HEK293 (cell line): Measurements from ENCODE around the gene OR2T29.

Source experiments
- CTCF ChIP-seq: fragments of 450-650 bp; formaldehyde crosslinking; IDR thresholded peaks from 2 replicates; pipeline ENCODE4 v1.5.1; 2016; ENCODE audit warnings: missing biosample characterization, missing genetic modification characterization
- HOXA7 ChIP-seq: sonication (generic); formaldehyde crosslinking; IDR thresholded peaks from 2 replicates; pipeline ENCODE4 v1.8.1; 2022; ENCODE audit warnings: missing genetic modification reagents, borderline replicate concordance
- HOXD13 ChIP-seq: sonication (generic); formaldehyde crosslinking; IDR thresholded peaks from 2 replicates; pipeline ENCODE4 v1.8.0; 2022; ENCODE audit warnings: missing genetic modification reagents, borderline replicate concordance
- REST ChIP-seq: fragments of 450-650 bp; formaldehyde crosslinking; IDR thresholded peaks from 2 replicates; pipeline ENCODE4 v1.5.1; 2016; ENCODE audit warnings: missing biosample characterization, missing genetic modification characterization
- SCRT1 ChIP-seq: fragments of 450-650 bp; formaldehyde crosslinking; IDR thresholded peaks from 2 replicates; pipeline ENCODE4 v1.5.1; 2016; ENCODE audit warnings: missing biosample characterization, missing genetic modification characterization, borderline replicate concordance
- SP2 ChIP-seq: fragments of 450-650 bp; formaldehyde crosslinking; IDR thresholded peaks from 2 replicates; pipeline ENCODE4 v1.5.1; 2016; ENCODE audit warnings: missing biosample characterization, missing genetic modification characterization
- SP3 ChIP-seq: fragments of 450-650 bp; formaldehyde crosslinking; IDR thresholded peaks from 2 replicates; pipeline ENCODE4 v1.5.1; 2016; ENCODE audit warnings: missing biosample characterization, missing genetic modification characterization
- ZBTB10 ChIP-seq: fragments of 450-650 bp; formaldehyde crosslinking; IDR thresholded peaks from 2 replicates; pipeline ENCODE4 v1.5.1; 2016; ENCODE audit warnings: missing biosample characterization, missing genetic modification characterization
- ZNF223 ChIP-seq: fragments of 450-650 bp; formaldehyde crosslinking; IDR thresholded peaks from 2 replicates; pipeline ENCODE4 v1.5.1; 2016; ENCODE audit warnings: missing biosample characterization, missing genetic modification characterization
- TF ChIP-seq, protein P1 (sequence below): fragments of 450-650 bp; formaldehyde crosslinking; IDR thresholded peaks from 2 replicates; pipeline ENCODE4 v1.5.1; 2016; ENCODE audit warnings: missing biosample characterization, missing genetic modification characterization
- TF ChIP-seq, protein P2 (sequence below): fragments of 450-650 bp; formaldehyde crosslinking; optimal IDR thresholded peaks from 2 replicates; pipeline ENCODE3; 2016; ENCODE audit warnings: missing biosample characterization, mild to moderate bottlenecking, missing genetic modification characterization

- TF ChIP-seq CTCF (tag by site-specific recombination), result no peak
- TF ChIP-seq HOXA7 (CRISPR knock-in tag), result no peak
- TF ChIP-seq, protein P1, sequence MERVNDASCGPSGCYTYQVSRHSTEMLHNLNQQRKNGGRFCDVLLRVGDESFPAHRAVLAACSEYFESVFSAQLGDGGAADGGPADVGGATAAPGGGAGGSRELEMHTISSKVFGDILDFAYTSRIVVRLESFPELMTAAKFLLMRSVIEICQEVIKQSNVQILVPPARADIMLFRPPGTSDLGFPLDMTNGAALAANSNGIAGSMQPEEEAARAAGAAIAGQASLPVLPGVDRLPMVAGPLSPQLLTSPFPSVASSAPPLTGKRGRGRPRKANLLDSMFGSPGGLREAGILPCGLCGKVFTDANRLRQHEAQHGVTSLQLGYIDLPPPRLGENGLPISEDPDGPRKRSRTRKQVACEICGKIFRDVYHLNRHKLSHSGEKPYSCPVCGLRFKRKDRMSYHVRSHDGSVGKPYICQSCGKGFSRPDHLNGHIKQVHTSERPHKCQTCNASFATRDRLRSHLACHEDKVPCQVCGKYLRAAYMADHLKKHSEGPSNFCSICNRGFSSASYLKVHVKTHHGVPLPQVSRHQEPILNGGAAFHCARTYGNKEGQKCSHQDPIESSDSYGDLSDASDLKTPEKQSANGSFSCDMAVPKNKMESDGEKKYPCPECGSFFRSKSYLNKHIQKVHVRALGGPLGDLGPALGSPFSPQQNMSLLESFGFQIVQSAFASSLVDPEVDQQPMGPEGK (tag by site-specific recombination), result no peak
- TF ChIP-seq REST, result no peak
- TF ChIP-seq ZBTB10, result no peak
- no peak for TF ChIP-seq SCRT1 (tag by site-specific recombination)
- TF ChIP-seq ZNF223 (tag by site-specific recombination), result no peak
- no peak for TF ChIP-seq HOXD13 (CRISPR knock-in tag)
- TF ChIP-seq, protein P2, sequence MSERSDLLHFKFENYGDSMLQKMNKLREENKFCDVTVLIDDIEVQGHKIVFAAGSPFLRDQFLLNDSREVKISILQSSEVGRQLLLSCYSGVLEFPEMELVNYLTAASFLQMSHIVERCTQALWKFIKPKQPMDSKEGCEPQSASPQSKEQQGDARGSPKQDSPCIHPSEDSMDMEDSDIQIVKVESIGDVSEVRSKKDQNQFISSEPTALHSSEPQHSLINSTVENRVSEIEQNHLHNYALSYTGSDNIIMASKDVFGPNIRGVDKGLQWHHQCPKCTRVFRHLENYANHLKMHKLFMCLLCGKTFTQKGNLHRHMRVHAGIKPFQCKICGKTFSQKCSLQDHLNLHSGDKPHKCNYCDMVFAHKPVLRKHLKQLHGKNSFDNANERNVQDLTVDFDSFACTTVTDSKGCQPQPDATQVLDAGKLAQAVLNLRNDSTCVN (tag by site-specific recombination), result no peak
- no peak for TF ChIP-seq SP2 (tag by site-specific recombination)
- TF ChIP-seq SP3 (tag by site-specific recombination), result no peak
These were observed 40.7 kb downstream of the OR2T29 start for GRCh38 chr1:248521856-248522255.
